GM12891 (cell line): ENCODE results near the gene ASPM.
A peak's percentile ranks its signal among the peaks of the same experiment; 100 is the strongest.
"Not testable (repeated sequence)": the region's sequence is repeated elsewhere in the genome, so short reads cannot be mapped to it uniquely, and the experiment has no call there.

Experiments used
- DNase-seq: peaks from one replicate; pipeline ENCODE4 v3.0.0; 2011; ENCODE audit warnings: low spot score; ENCODE audit not compliant: insufficient read length
- FAIRE-seq: peaks from 2 replicates; lab custom pipeline; 2011; peaks lifted over from hg19 to GRCh38; lab: Jason Lieb, UNC
- PAX5 ChIP-seq: IDR thresholded peaks from 2 replicates; pipeline ENCODE4 v1.6.1; 2011; ENCODE audit warnings: low read length, moderate library complexity, mild to moderate bottlenecking; ENCODE audit not compliant: insufficient read depth, severe bottlenecking
- POLR2A ChIP-seq: IDR thresholded peaks from 2 replicates; pipeline ENCODE4 v1.6.1; 2011; ENCODE audit warnings: low read depth, low read length, control low read depth
- POLR2AphosphoS5 ChIP-seq: IDR thresholded peaks from 2 replicates; pipeline ENCODE4 v1.6.1; 2011; ENCODE audit warnings: low read depth, low read length, control low read depth
- POU2F2 ChIP-seq: IDR thresholded peaks from 2 replicates; pipeline ENCODE4 v1.6.1; 2011; ENCODE audit warnings: low read depth, mild to moderate bottlenecking, control low read depth, low read length, moderate library complexity
- SPI1 ChIP-seq: IDR thresholded peaks from 2 replicates; pipeline ENCODE4 v1.6.1; 2011; ENCODE audit warnings: low read depth, low read length, control low read depth
- TAF1 ChIP-seq: IDR thresholded peaks from 2 replicates; pipeline ENCODE4 v1.6.1; 2011; ENCODE audit warnings: low read depth, low read length, control low read depth

Gene ASPM

GRCh38 chr1:197066277-197066676 is 80.2 kb downstream of the ASPM start:
- TF ChIP-seq POLR2A (no peak), TAF1 (no peak), SPI1 (no peak), PAX5 (no peak), POU2F2 (no peak)
- FAIRE-seq (no peak), DNase-seq (no peak)

DNA sequence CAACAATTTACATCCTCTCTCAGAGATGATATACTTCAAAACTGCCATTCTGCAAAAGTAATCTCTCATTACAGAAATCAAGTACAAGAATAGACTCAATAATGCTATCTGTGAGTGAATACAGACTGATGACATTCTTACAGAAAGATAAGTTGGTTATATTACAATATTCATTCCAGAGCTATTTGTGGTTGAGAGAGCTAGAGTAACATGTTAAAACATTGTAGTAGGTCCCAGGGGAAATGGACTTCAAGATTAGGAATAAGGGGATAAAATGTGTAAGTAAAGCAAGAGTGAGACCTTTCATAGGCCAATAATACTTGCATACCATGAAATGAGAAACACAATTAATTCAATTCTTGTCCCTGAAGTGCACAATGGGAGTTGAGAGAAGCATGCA is 80.9 kb downstream of the ASPM start:
- FAIRE-seq: no peak
- DNase-seq: no peak
- TF ChIP-seq POLR2A (no peak), SPI1 (no peak), POLR2AphosphoS5 (no peak), TAF1 (no peak), POU2F2 (no peak), PAX5 (no peak)

DNA sequence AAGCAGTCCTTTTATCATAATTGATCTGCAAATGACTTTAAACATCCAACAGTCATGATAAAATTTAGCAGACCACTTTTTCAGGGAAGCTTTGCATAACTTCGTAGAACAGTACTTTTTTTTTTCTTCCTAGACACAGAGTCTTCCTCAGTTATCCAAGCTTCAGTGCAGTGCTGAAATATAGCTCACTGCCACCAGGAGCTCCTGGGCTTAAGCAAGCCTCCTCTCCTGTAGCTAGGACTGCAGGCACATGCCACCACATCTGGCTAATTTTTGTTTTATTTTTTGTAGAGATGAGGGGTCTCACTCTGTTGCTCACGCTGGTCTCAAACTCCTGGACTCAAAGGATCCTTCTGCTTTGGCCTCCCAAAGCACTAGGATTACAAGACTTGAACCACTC is 83.3 kb downstream of the ASPM start:
- no peak for FAIRE-seq
- no peak for DNase-seq
- TF ChIP-seq PAX5: no peak
- no peak for TF ChIP-seq TAF1
- no peak for TF ChIP-seq POLR2A
- TF ChIP-seq POLR2AphosphoS5: no peak
- TF ChIP-seq POU2F2: no peak
- no peak for TF ChIP-seq SPI1

- TF ChIP-seq PAX5 (peak; percentile 66), TAF1 (no peak)
- FAIRE-seq (peak; percentile 70), DNase-seq (peak; percentile 5)
Measured at GRCh38 chr1:197062692-197063091, 83.8 kb downstream of the ASPM start.

DNA sequence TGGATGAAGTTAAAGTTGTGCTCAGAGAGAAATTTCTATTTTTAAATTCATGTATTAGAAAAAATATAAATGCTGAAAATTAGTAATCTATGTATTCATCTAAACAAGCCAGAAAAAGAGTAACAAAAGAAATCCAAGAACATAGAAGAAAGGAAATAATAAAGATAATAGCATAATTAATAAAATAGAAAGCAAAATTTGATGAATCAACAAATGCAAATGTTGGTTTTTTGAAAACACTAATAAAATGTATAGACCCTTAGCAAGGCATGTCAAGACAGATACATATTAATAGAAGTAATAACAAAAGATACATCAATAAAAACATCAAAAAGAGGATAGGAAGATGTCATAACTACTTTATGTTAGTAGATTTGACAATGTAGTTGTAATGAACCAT is 97.4 kb downstream of the ASPM start:
- TF ChIP-seq PAX5: no peak
- TF ChIP-seq POLR2AphosphoS5: no peak
- no peak for TF ChIP-seq POLR2A
- no peak for TF ChIP-seq TAF1
- TF ChIP-seq POU2F2: no peak
- TF ChIP-seq SPI1: no peak
- DNase-seq: no peak
- no peak for FAIRE-seq

- DNase-seq (no peak), FAIRE-seq (no peak)
Measured at GRCh38 chr1:197042676-197043341, 103.7 kb downstream of the ASPM start.

GRCh38 chr1:197041486-197042353 is 104.7 kb downstream of the ASPM start:
- DNase-seq (no peak), FAIRE-seq (no peak)
- TF ChIP-seq POLR2A: no peak
- TF ChIP-seq PAX5: no peak
- TF ChIP-seq POU2F2: no peak
- TF ChIP-seq POLR2AphosphoS5: no peak
- no peak for TF ChIP-seq SPI1
- TF ChIP-seq TAF1: no peak

More at GRCh38 chr1:197042676-197043341, 103.7 kb downstream of the ASPM start:
- TF ChIP-seq POLR2A (no peak), PAX5 (no peak), POLR2AphosphoS5 (no peak), SPI1 (no peak), TAF1 (no peak), POU2F2 (no peak)

- no peak for DNase-seq
- TF ChIP-seq POU2F2: no peak
- no peak for TF ChIP-seq TAF1
- TF ChIP-seq PAX5: no peak
- TF ChIP-seq SPI1: no peak
- no peak for TF ChIP-seq POLR2A
- no peak for TF ChIP-seq POLR2AphosphoS5
- FAIRE-seq: no peak
Measured at GRCh38 chr1:197036861-197037260, 109.6 kb downstream of the ASPM start.

- DNase-seq, FAIRE-seq: not testable (repeated sequence)
Measured at GRCh38 chr1:197034631-197035339, 111.7 kb downstream of the ASPM start.
